ENCODE results near the gene USP5. TPM values are rescaled to one million over a fixed set of nuclear protein-coding genes. Genes with fewer than 3 reads are reported as not detected.

USP5 gene
- polyA plus RNA-seq, 3 donors: 28.0 to 32.4 (median 29.9) TPM

GRCh38 chr12:6838854-6839253, 13.1 kb upstream of the USP5 start:
- Histone ChIP-seq H3K27ac (ENCODE audit: low read depth in 1 of 2, low read length in 2 of 2) (no peak overlapping the region), H4K20me1 (ENCODE audit: insufficient read depth, low read length) (no peaks in the 10 kb centered on the region), H3K4me3 (replicated peaks in 1 of 3; ENCODE audit: low read depth in 2 of 3, low read length in 3 of 3) (no peak overlapping the region), H3K27me3 (ENCODE audit: control insufficient read depth in 2 of 2, insufficient read depth in 2 of 2, low read length in 2 of 2) (no peaks in the 10 kb centered on the region), H3K4me2 (replicated peaks; ENCODE audit: extremely low read depth, low read length, poor library complexity, severe bottlenecking) (no peak overlapping the region), H3K9me3 (replicated peaks in 1 of 2; ENCODE audit: control insufficient read depth in 1 of 2, insufficient read depth in 1 of 2, low read length in 2 of 2) (no peaks in the 10 kb centered on the region), H2AFZ (ENCODE audit: insufficient read depth, low read depth, low read length, poor library complexity, severe bottlenecking) (no peak overlapping the region), H3K9ac (ENCODE audit: insufficient read depth, low read length, poor library complexity, severe bottlenecking) (no peak overlapping the region), H3K4me1 (ENCODE audit: control insufficient read depth in 1 of 2, insufficient read depth in 2 of 2, low read length in 2 of 2) (peaks cover 3 to 4% of the 10 kb centered on the region in 2 donors), H3K79me2 (ENCODE audit: insufficient read depth, low read length) (no peaks in the 10 kb centered on the region), H3K36me3 (replicated peaks in 1 of 2; ENCODE audit: control insufficient read depth in 1 of 2, insufficient read depth in 2 of 2, low read length in 2 of 2) (no peaks in the 10 kb centered on the region)
- no peak for DNase-seq
- peaks cover 0 to 4% (median 3%) of the 10 kb centered on the region in 3 donors for H3K27me3 Mint-ChIP-seq (ENCODE audit: low read depth in 3 of 3)
- H3K36me3 Mint-ChIP-seq: no peaks in the 10 kb centered on the region
- no peak for TF ChIP-seq CTCF (IDR thresholded peaks at IDR 0.05)
- intact Hi-C loops (cut with micrococcal nuclease): no loop called here
- H3K4me3 Mint-ChIP-seq: no peak overlapping the region
- H3K9me3 Mint-ChIP-seq: no peaks in the 10 kb centered on the region
- H3K27ac Mint-ChIP-seq: peak overlapping the region in 2 of 7 donors; percentile 20 to 78
- H3K4me1 Mint-ChIP-seq: no peaks in the 10 kb centered on the region
- 96% methylated on average over 11 of the region's 16 CpGs for WGBS (ENCODE audit: insufficient coverage)

- Mint-ChIP-seq H3K4me1 (no peaks in the 10 kb centered on the region), H3K9me3 (no peaks in the 10 kb centered on the region), H3K27me3 (ENCODE audit: low read depth in 3 of 3) (peaks cover 0 to 4% (median 3%) of the 10 kb centered on the region in 3 donors), H3K4me3 (no peak overlapping the region), H3K27ac (peak overlapping the region in 1 of 7 donors; percentile 18), H3K36me3 (no peaks in the 10 kb centered on the region)
- Histone ChIP-seq H3K4me2 (replicated peaks; ENCODE audit: extremely low read depth, low read length, poor library complexity, severe bottlenecking) (no peak overlapping the region), H3K9ac (ENCODE audit: insufficient read depth, low read length, poor library complexity, severe bottlenecking) (no peak overlapping the region), H3K27me3 (ENCODE audit: control insufficient read depth in 2 of 2, insufficient read depth in 2 of 2, low read length in 2 of 2) (no peaks in the 10 kb centered on the region), H3K79me2 (ENCODE audit: insufficient read depth, low read length) (no peaks in the 10 kb centered on the region), H3K27ac (ENCODE audit: low read depth in 1 of 2, low read length in 2 of 2) (no peak overlapping the region), H3K4me1 (ENCODE audit: control insufficient read depth in 1 of 2, insufficient read depth in 2 of 2, low read length in 2 of 2) (peaks cover 3 to 4% of the 10 kb centered on the region in 2 donors), H3K9me3 (replicated peaks in 1 of 2; ENCODE audit: control insufficient read depth in 1 of 2, insufficient read depth in 1 of 2, low read length in 2 of 2) (no peaks in the 10 kb centered on the region), H4K20me1 (ENCODE audit: insufficient read depth, low read length) (no peaks in the 10 kb centered on the region), H3K36me3 (replicated peaks in 1 of 2; ENCODE audit: control insufficient read depth in 1 of 2, insufficient read depth in 2 of 2, low read length in 2 of 2) (no peaks in the 10 kb centered on the region), H2AFZ (ENCODE audit: insufficient read depth, low read depth, low read length, poor library complexity, severe bottlenecking) (no peak overlapping the region), H3K4me3 (replicated peaks in 1 of 3; ENCODE audit: low read depth in 2 of 3, low read length in 3 of 3) (no peak overlapping the region)
- WGBS (ENCODE audit: insufficient coverage): 96% methylated on average over 7 of the region's 10 CpGs
- no peak for DNase-seq
- TF ChIP-seq CTCF (IDR thresholded peaks at IDR 0.05): no peak
- intact Hi-C loops (cut with micrococcal nuclease): no loop called here
These were observed 12.3 kb upstream of the USP5 start for GRCh38 chr12:6839482-6840201.

All from CD14-positive monocyte (primary cell).